ENCODE measurements around the gene SEMA3E. TPM values are rescaled to one million over a fixed set of nuclear protein-coding genes. Genes with fewer than 3 reads are reported as not detected.
"Not testable (repeated sequence)": the region's sequence is repeated elsewhere in the genome, so short reads cannot be mapped to it uniquely, and the experiment has no call there.

Gene SEMA3E
- total RNA-seq, 1 donor from 2014 or later: 7.5 TPM

GRCh38 chr7:83552556-83552955, 96.4 kb downstream of the SEMA3E start:
- not testable (repeated sequence) for DNase-seq

DNA sequence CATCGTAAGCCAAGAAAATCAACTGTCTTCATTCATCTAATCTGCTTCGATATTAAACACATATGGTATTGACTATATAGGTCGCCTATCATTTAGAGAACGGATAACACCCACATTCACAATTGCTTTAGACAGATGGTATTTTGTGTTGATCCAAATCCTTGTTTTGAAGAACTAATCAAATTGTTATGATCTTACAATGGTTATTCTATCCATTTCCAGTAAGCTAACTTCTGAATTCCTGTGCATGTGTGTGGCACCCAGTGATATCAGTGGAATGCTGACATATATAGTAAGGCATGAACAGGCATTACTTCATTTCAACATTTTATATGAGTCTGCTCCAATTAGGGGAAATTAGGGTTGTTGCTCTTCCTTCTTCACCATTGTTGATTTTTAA, 98.8 kb downstream of the SEMA3E start:
- DNase-seq: no peak

DNA sequence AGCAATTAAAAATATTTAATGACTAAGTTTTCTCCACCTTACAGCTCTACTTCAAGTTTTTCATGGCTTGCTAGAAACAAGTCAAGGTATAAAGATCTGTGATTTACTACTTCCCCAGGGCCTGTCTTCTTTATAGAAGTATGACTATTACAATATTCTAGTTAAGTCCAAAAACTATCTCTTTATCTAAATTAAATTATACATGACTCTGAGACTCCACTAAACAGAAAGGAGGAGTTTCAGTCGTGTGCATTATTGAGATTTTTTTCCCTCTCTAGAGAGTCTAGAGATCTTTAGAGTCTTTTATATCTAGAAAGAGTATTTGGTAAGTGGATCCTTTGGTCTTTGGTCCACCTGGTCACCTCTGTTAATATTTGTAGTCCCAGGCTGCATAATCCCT, 100.7 kb downstream of the SEMA3E start:
- no peak for DNase-seq

DNA sequence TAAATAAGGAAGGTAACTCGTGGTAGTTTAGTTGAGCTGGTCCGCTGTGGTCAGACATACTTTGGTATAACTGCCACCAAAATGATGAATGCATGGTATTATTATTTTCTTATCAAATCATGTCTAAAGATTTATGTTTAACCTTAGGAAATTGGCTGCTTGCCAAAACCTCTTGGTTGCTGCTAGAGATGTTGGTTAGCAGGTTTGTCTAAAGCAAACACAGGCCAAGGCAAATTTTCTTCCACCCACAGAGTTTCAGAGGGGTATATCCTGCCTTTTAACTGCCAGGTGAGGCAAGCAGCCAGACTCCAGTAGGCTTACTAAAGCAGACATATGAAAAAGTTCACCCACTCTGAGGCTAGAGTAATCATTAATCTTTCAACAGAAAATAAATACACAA, 101.4 kb downstream of the SEMA3E start:
- peak; percentile 6 for DNase-seq

DNA sequence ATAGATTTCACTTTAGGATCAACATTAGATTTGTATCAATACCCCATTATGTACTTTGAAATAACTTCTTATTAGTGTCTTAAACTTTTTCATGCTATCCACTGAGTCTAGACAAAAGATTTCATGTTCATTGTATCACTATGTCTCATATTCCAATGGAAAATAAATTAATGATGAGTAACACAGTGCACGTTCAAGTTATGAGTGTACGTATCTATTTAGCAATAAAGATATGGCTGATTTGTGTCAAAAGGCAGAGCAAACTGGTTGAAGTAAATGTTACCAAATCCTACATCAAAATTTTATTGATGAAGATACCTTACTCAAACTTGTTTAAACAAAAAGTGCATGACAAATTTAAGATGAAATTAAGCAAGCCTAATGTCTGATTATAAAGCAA, 102.4 kb downstream of the SEMA3E start:
- no peak for DNase-seq

DNA sequence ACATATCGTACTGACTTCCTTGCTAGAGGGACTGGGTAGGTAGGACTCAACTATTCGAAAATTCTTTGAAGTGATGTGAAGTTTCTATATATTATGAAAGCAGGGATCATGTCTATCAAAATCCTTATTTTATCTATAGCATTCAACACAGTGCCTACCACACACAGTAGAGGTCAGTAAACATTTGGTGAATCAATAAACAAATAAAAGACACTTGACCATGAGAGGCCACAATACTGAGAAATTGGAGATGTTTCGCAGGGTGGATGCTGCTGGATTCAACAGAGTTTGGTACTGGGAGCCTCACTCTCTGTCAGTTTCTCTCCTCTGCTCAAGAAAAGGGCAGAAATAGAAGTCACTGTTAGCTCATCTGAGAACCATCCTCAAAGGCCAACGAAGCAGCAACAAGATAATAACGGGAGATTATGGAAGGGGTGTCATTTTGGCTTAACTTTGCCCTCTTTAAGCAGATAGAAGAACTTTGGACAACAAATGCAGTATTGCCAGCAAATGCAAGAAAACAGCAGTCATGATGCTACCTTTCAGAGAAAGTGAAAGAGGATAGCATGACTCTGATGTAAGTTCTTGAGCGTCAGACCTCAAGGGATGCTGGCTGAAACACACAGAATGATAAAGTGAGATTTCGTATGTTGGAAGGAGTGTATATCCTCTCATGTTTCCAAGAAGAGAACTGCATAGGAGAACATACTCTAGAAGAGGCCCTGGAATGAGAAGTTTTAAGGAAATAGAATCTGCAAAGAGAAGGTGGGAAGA, 107.6 kb downstream of the SEMA3E start:
- DNase-seq: no peak

- no peak for DNase-seq
Observed at GRCh38 chr7:83534488-83534887, 114.5 kb downstream of the SEMA3E start.

GRCh38 chr7:83532219-83532618, 116.7 kb downstream of the SEMA3E start:
- DNase-seq: no peak

DNA sequence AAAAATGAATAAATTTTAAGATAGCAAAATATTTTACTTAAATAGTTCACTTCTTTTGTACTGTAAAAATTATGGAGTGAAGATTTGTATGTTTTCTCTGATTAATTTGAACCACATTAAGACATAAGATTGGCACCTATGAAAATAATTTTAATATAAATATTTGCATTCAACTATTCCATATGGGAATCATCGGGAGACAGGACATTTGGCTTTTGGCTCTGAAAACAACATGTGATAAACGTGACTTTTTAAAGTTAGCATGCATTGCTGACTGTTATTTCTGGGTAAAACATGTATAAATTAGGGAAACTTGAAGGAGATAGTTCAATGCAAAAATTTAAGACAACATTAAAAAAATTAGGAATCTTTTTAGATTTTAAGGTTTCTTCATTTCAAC, 117.2 kb downstream of the SEMA3E start:
- DNase-seq: no peak

DNA sequence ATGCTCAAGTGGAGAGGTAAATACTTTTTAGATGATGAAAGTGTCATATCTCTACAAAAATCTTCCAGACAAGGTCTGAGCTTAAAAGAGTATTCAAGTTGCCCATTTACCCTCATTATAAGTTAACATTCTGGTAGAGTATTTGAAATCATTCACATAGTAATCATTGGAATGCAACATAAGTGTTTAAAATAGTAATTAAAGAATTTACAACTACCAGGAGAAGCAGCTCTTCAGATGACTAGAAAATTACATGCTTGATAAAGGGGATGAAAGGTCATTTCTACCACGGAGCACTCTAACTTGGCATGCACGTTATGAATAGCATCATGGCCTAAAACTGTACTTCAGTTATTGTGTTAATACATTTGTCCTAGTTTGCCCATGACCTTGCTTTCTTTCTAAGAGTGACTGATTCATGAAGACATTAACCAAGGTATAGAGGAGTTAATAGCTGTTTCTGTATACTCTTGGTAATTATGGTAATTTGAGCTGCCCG, 120.0 kb downstream of the SEMA3E start:
- DNase-seq: no peak

DNA sequence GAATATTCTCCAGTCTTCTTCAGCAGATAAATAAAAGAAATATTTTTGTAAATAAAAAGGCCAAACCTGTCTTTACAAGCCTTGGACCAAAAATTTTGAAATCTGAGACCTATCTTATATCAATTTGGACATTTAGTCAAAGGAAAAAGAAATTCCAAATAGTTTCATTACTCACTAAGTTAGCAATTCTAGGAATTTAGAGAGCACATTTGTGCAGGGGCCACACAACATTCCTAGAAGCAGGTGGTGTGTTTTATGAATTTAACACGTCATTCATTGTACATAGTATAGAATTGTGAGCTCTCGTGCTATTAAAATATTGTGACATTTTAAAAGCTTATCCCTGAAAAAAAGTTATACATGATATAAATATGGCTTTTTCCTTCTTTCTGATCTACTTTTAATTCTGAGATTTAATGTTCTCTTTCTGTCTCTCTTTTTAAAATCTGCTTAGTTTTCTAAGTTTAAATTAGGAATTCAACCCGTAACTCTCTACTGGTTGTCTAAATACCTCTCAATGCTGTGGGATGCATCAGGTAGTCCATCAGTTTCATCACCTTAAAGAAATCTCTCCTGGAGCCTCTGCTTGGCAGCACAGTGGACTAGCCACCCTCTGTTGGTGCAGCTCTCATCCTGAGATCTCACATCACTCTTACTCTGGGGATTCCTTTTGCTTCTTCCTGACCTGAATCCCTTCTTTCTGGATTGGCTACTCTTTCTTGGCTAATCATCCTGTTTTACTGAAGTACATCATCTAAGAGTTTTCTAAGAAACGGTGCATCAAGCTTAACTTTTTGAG, 124.5 kb downstream of the SEMA3E start:
- DNase-seq: no peak

DNA sequence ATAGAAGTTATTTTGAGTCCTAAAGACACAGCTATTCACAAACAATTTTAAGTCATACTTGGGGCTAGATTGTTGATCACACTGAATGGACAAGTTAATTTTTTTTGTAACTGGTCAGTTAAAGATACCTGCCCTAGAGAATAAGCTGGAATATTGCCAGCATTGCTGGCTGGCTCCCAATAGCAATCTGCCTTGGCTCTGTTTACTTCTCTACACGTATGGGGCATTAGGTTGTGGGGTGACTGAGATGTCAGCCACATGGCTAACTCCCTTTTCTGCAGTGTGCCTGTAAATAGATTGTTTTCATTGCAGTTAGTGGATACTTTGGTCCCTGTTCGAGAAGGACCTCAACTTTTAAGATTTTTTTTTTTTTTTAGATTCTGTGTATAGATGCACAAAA, 128.2 kb downstream of the SEMA3E start:
- no peak for DNase-seq

- no peak for DNase-seq
Observed at GRCh38 chr7:83519240-83519639, 129.7 kb downstream of the SEMA3E start.

DNA sequence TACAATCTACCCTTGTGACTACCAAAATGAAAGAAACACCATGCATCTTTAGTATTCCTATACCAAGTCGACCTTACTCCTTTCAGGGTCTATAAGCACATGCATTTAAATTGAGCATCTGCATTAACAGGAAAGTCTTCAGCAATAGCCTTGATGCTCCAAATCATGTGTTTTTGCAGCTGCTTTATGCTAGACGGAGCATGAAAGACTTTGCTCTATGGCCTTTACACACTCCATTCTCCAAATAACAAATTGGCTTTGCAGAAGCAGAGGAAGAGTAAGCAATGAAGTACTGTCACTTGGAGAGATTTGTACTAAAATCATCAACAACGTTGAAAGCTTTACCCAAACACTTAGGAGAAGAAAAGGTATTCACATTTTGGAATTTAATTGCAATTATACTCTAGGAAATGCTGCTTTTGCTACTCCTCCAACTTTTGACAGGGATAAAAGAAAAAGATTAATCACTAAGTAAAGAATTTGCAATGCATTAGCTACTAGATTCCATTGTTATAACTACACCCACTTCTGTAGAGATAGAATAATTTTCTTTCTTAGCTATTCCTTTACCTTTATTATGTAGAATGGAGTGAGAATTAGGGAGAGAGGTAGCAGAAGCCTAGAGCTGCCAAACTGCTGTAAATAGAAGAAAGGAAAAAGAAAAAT, 131.8 kb downstream of the SEMA3E start:
- no peak for DNase-seq

DNA sequence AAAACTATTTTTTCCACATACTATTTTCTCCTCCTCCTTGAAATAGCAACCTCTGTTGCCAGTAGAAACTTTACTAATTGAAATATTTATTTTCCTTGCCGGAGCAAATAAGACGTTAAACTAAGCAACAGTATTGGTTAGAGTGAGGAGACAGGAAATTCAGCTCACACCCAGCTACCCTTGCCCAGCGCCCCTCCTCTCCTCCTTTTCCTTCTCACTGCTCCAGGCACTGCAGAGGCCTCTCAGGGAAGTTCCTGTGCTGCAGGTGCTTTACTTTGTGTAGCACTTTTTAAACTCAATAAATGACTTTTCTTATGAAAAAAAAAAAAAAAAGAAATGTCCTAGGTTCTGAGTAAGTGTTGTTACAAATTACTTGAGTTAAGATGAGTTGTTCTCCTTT, 134.0 kb downstream of the SEMA3E start:
- DNase-seq: no peak

GRCh38 chr7:83509255-83510021, 139.5 kb downstream of the SEMA3E start:
- no peak for DNase-seq

DNA sequence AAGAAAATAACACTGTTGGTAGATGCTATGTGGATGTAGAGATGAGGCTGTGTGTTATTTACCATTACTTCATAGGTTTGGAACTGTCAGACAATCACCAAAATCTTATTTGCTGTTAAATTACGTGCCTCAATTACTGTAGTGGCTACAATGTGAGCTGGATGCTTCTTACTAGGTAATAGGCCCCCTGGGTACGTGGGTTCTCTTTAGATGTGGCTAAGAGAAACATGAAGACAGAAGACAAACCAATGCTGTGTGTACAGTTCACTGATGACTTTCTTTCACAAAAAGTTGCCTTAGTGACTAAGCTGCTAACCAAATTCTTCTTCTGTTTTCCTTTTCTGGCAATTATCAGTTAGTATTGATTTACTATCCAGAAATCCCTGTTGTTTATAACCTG, 144.6 kb downstream of the SEMA3E start:
- DNase-seq: no peak

GRCh38 chr7:83502636-83503035, 146.3 kb downstream of the SEMA3E start:
- DNase-seq: no peak

GRCh38 chr7:83494683-83495082, 154.3 kb downstream of the SEMA3E start:
- DNase-seq: peak; percentile 78

DNA sequence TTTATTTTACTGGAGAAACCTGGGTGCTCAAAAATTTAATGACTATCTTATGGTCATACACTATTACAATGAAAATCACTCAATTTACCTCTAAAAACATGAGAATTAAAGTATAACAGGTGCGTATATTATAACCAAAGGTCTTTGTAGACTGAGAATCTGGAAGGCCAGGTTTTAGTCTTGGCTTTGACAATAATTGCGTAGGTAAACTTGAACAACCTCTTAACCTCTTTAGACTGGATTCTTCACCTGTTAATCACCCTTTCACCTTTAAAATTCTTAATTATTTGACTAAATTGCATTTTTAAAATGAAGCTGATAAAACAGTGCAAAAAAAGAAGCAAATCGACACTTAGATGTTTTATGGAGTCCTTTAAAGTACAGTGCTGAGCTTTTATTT, 156.1 kb downstream of the SEMA3E start:
- DNase-seq: no peak

GRCh38 chr7:83487801-83488200, 161.1 kb downstream of the SEMA3E start:
- DNase-seq: no peak

GRCh38 chr7:83486957-83487356, 162.0 kb downstream of the SEMA3E start:
- no peak for DNase-seq
